ENCODE data around the gene MEGF11.

Gene MEGF11

GRCh38 chr15:66235866-66236265 is 17.7 kb downstream of the MEGF11 start:
- no peak overlapping the region for H3K9ac ChIP-seq (ENCODE audit: low read length)
- H3K27me3 ChIP-seq (ENCODE audit: control insufficient read depth, insufficient read depth, low read length), result no peaks in the 10 kb centered on the region
- no peak overlapping the region for H3K4me3 ChIP-seq (ENCODE audit: low read length)
- H3K27ac ChIP-seq (ENCODE audit: low read length), result no peak overlapping the region
- peaks cover 6% of the 10 kb centered on the region for H3K4me1 ChIP-seq (ENCODE audit: control insufficient read depth, low read depth, low read length)
- no peaks in the 10 kb centered on the region for H3K9me3 ChIP-seq (ENCODE audit: control insufficient read depth, low read depth, low read length)
- no peaks in the 10 kb centered on the region for H3K36me3 ChIP-seq (ENCODE audit: control insufficient read depth, low read depth, low read length)

DNA sequence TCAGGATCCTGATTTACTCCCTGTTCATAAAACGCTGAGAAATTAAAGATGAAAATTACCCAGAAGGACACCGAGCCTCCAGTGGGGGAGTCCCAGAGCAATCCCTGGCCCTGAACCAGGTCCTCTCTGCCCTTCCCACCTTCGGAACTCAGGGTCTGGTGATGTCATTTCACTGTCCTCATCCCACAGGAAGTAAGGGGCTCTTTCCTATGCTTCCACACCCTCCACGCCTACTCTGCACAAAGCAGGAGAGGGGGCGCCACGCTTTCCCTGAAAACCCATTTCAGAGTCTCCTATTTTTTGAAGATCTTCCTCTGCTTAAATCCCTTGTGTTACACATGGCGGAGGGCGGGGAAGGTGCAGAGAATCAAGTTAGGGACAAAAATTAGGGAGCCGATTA is 18.8 kb downstream of the MEGF11 start:
- Histone ChIP-seq H3K9me3 (ENCODE audit: control insufficient read depth, low read depth, low read length) (no peaks in the 10 kb centered on the region), H3K9ac (ENCODE audit: low read length) (no peak overlapping the region), H3K4me1 (ENCODE audit: control insufficient read depth, low read depth, low read length) (peaks cover 6% of the 10 kb centered on the region), H3K4me3 (ENCODE audit: low read length) (no peak overlapping the region), H3K27me3 (ENCODE audit: control insufficient read depth, insufficient read depth, low read length) (no peaks in the 10 kb centered on the region), H3K27ac (ENCODE audit: low read length) (no peak overlapping the region), H3K36me3 (ENCODE audit: control insufficient read depth, low read depth, low read length) (no peaks in the 10 kb centered on the region)

GRCh38 chr15:66233487-66234415 is 19.8 kb downstream of the MEGF11 start:
- Histone ChIP-seq H3K9ac (ENCODE audit: low read length) (no peak overlapping the region), H3K27ac (ENCODE audit: low read length) (no peak overlapping the region), H3K9me3 (ENCODE audit: control insufficient read depth, low read depth, low read length) (no peaks in the 10 kb centered on the region), H3K4me1 (ENCODE audit: control insufficient read depth, low read depth, low read length) (peaks cover 6% of the 10 kb centered on the region), H3K27me3 (ENCODE audit: control insufficient read depth, insufficient read depth, low read length) (no peaks in the 10 kb centered on the region), H3K4me3 (ENCODE audit: low read length) (no peak overlapping the region), H3K36me3 (ENCODE audit: control insufficient read depth, low read depth, low read length) (no peaks in the 10 kb centered on the region)

DNA sequence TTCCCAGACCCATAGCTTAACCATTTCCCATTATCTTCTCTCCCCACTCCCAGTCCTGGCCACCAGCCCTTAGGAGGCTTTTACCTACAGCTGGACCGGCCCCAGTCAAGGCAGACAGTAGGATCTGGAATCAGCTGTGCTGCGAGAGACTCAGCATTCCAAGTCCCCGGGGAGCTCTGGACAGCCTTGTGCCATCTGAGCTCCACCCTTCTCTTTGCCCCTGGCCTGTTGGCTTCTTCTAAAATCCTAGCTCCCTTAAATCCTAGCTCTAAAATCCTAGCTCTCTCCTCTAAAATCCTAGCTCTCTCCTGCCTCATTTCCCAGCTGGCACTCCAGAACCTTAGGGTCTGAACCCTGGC is 21.3 kb downstream of the MEGF11 start:
- Histone ChIP-seq H3K4me1 (ENCODE audit: control insufficient read depth, low read depth, low read length) (peaks cover 1% of the 10 kb centered on the region), H3K9ac (ENCODE audit: low read length) (no peak overlapping the region), H3K9me3 (ENCODE audit: control insufficient read depth, low read depth, low read length) (no peaks in the 10 kb centered on the region), H3K4me3 (ENCODE audit: low read length) (no peak overlapping the region), H3K36me3 (ENCODE audit: control insufficient read depth, low read depth, low read length) (no peaks in the 10 kb centered on the region), H3K27ac (ENCODE audit: low read length) (no peak overlapping the region), H3K27me3 (ENCODE audit: control insufficient read depth, insufficient read depth, low read length) (no peaks in the 10 kb centered on the region)

DNA sequence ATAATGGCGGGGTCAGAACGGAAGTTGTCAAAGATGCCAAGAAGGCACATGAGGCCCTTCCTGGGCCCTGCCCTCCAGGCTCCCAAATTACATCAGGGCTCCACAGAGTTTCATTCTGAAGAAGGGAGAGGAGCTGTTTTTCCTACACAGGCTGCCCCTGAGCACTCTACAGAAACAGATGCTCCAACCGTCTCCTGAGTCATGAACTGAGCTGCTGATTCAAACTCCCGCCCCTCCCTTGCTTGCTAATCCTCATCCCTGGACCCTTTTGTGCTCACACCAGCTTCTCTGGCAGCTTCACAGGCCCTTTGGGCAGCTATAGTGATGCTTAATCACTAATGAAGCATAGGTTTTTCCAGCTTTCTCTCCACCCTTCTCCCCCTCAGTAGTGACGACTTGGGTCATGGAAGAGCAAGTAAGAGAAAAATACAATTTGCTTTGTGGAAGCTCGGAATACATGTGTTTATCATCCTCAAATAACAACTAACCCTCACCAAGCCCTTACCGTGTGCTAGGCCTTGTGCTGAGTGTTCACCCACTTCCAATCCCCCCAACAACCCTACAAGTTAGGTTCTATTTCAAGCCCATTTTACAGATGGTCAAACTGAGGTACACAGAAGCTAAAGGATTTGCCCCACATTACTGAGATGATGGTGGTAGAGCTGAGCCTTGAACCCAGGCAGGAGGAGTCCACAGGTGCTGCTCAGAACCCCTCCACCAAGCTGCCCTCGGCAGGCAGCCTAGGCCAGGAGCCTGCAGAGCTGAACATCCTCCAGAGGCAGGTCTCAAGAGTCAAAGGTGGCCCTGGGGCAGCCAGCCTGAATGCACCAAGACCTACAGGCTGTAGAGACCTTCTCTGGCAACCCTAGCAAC is 21.9 kb downstream of the MEGF11 start:
- H3K9ac ChIP-seq (ENCODE audit: low read length), result no peak overlapping the region
- H3K9me3 ChIP-seq (ENCODE audit: control insufficient read depth, low read depth, low read length), result no peaks in the 10 kb centered on the region
- no peaks in the 10 kb centered on the region for H3K27me3 ChIP-seq (ENCODE audit: control insufficient read depth, insufficient read depth, low read length)
- H3K4me3 ChIP-seq (ENCODE audit: low read length), result no peak overlapping the region
- no peak overlapping the region for H3K27ac ChIP-seq (ENCODE audit: low read length)
- no peaks in the 10 kb centered on the region for H3K36me3 ChIP-seq (ENCODE audit: control insufficient read depth, low read depth, low read length)
- H3K4me1 ChIP-seq (ENCODE audit: control insufficient read depth, low read depth, low read length), result no peaks in the 10 kb centered on the region

DNA sequence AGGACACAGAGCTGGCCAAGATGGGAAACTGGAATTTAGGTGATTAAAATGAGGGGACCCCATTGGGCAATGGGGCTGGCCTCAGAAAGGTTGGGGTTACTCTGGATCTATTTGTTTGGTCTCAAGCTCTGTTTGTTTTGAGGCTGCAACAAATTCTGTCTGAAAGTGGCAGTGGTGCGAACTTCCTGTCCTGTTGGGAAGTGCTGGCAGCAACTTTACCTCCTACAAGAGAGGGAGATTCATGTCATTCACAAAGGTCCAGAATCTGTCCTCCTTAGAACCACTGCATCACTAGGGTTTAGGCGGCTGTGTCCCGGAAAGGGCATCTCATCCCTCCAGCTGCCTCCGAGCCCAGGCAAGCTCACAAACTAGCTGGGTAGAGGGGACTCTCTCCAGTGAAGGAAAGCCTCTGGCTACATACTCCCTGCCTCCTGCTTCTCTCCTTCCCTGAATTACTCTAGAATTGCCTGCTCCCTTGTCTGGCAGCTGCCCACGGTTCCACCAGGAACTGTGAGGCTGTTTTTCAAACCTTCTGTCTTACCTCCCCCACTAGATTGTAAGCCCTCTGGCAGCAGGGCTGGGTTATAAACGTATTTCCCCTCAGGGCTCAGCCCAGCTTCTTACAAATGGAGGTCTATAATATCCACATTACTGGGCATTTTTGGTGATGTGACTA is 23.6 kb downstream of the MEGF11 start:
- Histone ChIP-seq H3K27me3 (ENCODE audit: control insufficient read depth, insufficient read depth, low read length) (no peaks in the 10 kb centered on the region), H3K4me3 (ENCODE audit: low read length) (no peak overlapping the region), H3K36me3 (ENCODE audit: control insufficient read depth, low read depth, low read length) (no peaks in the 10 kb centered on the region), H3K27ac (ENCODE audit: low read length) (no peak overlapping the region), H3K4me1 (ENCODE audit: control insufficient read depth, low read depth, low read length) (no peaks in the 10 kb centered on the region), H3K9ac (ENCODE audit: low read length) (no peak overlapping the region), H3K9me3 (ENCODE audit: control insufficient read depth, low read depth, low read length) (no peaks in the 10 kb centered on the region)

DNA sequence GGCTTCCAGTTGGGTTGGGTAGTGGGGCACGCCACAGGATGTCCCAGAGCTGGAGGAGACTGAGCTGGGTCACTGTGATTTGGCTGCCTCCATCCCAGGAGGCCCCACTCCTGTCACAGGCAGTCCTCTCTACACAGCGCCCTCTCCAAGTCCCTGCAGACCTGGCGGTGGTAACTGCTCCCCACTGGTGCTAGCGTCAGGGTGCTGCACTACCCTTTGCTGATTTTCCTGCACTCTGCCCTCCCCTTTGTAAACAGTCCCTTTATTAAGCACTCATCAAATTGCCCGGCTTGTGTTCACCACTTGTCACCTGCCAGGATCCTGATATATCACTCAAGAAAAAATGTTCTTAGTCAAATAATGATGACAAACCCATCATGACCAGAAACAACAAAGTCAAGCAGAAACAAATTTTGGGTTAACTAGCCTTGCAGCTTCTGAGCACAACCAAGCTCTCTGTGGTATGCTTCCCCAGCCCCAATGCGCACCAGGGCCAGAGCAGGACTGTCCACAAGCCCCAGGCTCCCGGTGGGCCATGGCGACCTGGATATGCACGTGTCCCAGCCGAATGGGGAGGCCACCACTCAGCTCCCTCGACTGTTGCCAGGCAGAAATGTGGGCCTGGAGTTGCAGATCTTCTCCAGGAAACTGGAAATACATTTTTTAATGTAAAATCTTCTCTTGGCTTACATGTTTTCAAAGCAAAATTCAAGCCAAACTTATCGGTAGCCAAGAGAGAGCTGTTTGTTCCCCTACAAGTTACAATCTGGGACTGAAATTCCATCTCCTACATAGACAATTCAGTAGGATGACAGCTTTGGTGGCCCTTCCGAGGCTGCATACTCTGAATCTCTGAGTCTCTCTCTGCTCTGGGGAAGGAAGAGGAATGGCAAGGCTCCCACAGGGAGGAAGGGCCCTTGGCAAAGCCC is 24.5 kb downstream of the MEGF11 start:
- Histone ChIP-seq H3K27me3 (ENCODE audit: control insufficient read depth, insufficient read depth, low read length) (no peaks in the 10 kb centered on the region), H3K9ac (ENCODE audit: low read length) (no peak overlapping the region), H3K9me3 (ENCODE audit: control insufficient read depth, low read depth, low read length) (no peaks in the 10 kb centered on the region), H3K27ac (ENCODE audit: low read length) (no peak overlapping the region), H3K4me3 (ENCODE audit: low read length) (no peak overlapping the region), H3K4me1 (ENCODE audit: control insufficient read depth, low read depth, low read length) (no peaks in the 10 kb centered on the region), H3K36me3 (ENCODE audit: control insufficient read depth, low read depth, low read length) (no peaks in the 10 kb centered on the region)

- no peaks in the 10 kb centered on the region for H3K4me1 ChIP-seq (ENCODE audit: control insufficient read depth, low read depth, low read length)
- no peak overlapping the region for H3K4me3 ChIP-seq (ENCODE audit: low read length)
- no peaks in the 10 kb centered on the region for H3K27me3 ChIP-seq (ENCODE audit: control insufficient read depth, insufficient read depth, low read length)
- no peaks in the 10 kb centered on the region for H3K36me3 ChIP-seq (ENCODE audit: control insufficient read depth, low read depth, low read length)
- no peak overlapping the region for H3K27ac ChIP-seq (ENCODE audit: low read length)
- no peak overlapping the region for H3K9ac ChIP-seq (ENCODE audit: low read length)
- H3K9me3 ChIP-seq (ENCODE audit: control insufficient read depth, low read depth, low read length), result no peaks in the 10 kb centered on the region
Observed at GRCh38 chr15:66226736-66227135, 26.8 kb downstream of the MEGF11 start.

- Histone ChIP-seq H3K27ac (ENCODE audit: low read length) (no peak overlapping the region), H3K9me3 (ENCODE audit: control insufficient read depth, low read depth, low read length) (no peaks in the 10 kb centered on the region), H3K36me3 (ENCODE audit: control insufficient read depth, low read depth, low read length) (no peaks in the 10 kb centered on the region), H3K4me1 (ENCODE audit: control insufficient read depth, low read depth, low read length) (no peaks in the 10 kb centered on the region), H3K4me3 (ENCODE audit: low read length) (no peak overlapping the region), H3K9ac (ENCODE audit: low read length) (no peak overlapping the region), H3K27me3 (ENCODE audit: control insufficient read depth, insufficient read depth, low read length) (no peaks in the 10 kb centered on the region)
Observed at GRCh38 chr15:66225656-66226274, 27.8 kb downstream of the MEGF11 start.

GRCh38 chr15:66224946-66225345 is 28.6 kb downstream of the MEGF11 start:
- H3K9ac ChIP-seq (ENCODE audit: low read length), result no peak overlapping the region
- no peaks in the 10 kb centered on the region for H3K9me3 ChIP-seq (ENCODE audit: control insufficient read depth, low read depth, low read length)
- H3K27me3 ChIP-seq (ENCODE audit: control insufficient read depth, insufficient read depth, low read length), result no peaks in the 10 kb centered on the region
- no peaks in the 10 kb centered on the region for H3K4me1 ChIP-seq (ENCODE audit: control insufficient read depth, low read depth, low read length)
- no peak overlapping the region for H3K4me3 ChIP-seq (ENCODE audit: low read length)
- H3K36me3 ChIP-seq (ENCODE audit: control insufficient read depth, low read depth, low read length), result no peaks in the 10 kb centered on the region
- H3K27ac ChIP-seq (ENCODE audit: low read length), result no peak overlapping the region

Data from iPS-18a (cell line).